Thyroid gland (tissue), 4 donors: Measurements from ENCODE around the gene NCSTN. TPM values are rescaled to one million over a fixed set of nuclear protein-coding genes. Genes with fewer than 3 reads are reported as not detected.

ENCODE experiments used
- DNase-seq, 2 donors: peaks; one replicate each; pipeline ENCODE4 v3.0.0-alpha.2; 2019
- H3K27ac ChIP-seq, 3 donors: fragments of 200-600 bp; sonication (generic); 1 replicate in 2 of 3; 2 replicates in 1 of 3; pipeline ENCODE4 v1.5.1; 2016 to 2019; ENCODE audit warnings: mild to moderate bottlenecking in 1 of 3, moderate library complexity in 1 of 3
- H3K27me3 ChIP-seq: fragments of 200-600 bp; sonication (generic); one replicate; pipeline ENCODE4 v1.5.1; 2019
- H3K36me3 ChIP-seq, 2 donors: fragments of 200-600 bp; sonication (generic); one replicate each; pipeline ENCODE4 v1.5.1; 2016 to 2019
- H3K4me1 ChIP-seq, 2 donors: fragments of 200-600 bp; sonication (generic); one replicate each; pipeline ENCODE4 v1.5.1; 2017 to 2019
- H3K4me3 ChIP-seq, 3 donors: fragments of 200-600 bp; sonication (generic); replicated peaks in 1 of 3; 1 replicate in 2 of 3; 2 replicates in 1 of 3; pipeline ENCODE4 v1.5.1; 2016; ENCODE audit warnings: mild to moderate bottlenecking in 1 of 3
- H3K9me3 ChIP-seq: fragments of 200-600 bp; sonication (generic); one replicate; pipeline ENCODE4 v1.5.1; 2017
- POLR2A ChIP-seq, 2 donors: fragments of 450-650 bp; IDR thresholded peaks; one replicate each; pipeline ENCODE4 v1.6.1; 2017; ENCODE audit warnings: antibody characterized with exemption in 2 of 2, mild to moderate bottlenecking in 2 of 2, moderate library complexity in 1 of 2
- WGBS, 2 donors: methylation state at CpG; one replicate each; pipeline ENCODE4 v1.1.5; 2017; 5-methylcytosine and 5-hydroxymethylcytosine counted together
- intact Hi-C: fragments of 100-400 bp; cut with DNase I; formaldehyde crosslinking; loops from one replicate; pipeline ENCODE4 v1.15.1; 2023
- total RNA-seq, 4 donors: library from RNA; depleted of rRNA; stranded (reverse); fragments of >200 nt; gene quantifications; one replicate each; pipeline ENCODE4 v1.2.3, GENCODE V29; 2016
- TF ChIP-seq, protein P1 (sequence below), 6 experiments: fragments of 200-600 bp in 3 of 6; fragments of 450-650 bp in 3 of 6; sonication (generic) in 3 of 6; IDR thresholded peaks; one replicate each; pipeline ENCODE4 v1.5.1; 2016 to 2019; ENCODE audit warnings: antibody characterized with exemption in 6 of 6, mild to moderate bottlenecking in 2 of 6, inconsistent platforms in 1 of 6, moderate library complexity in 1 of 6

NCSTN gene
- total RNA-seq = 10 to 100 TPM; 50.8 to 80.1 (median 68.5) TPM

DNA sequence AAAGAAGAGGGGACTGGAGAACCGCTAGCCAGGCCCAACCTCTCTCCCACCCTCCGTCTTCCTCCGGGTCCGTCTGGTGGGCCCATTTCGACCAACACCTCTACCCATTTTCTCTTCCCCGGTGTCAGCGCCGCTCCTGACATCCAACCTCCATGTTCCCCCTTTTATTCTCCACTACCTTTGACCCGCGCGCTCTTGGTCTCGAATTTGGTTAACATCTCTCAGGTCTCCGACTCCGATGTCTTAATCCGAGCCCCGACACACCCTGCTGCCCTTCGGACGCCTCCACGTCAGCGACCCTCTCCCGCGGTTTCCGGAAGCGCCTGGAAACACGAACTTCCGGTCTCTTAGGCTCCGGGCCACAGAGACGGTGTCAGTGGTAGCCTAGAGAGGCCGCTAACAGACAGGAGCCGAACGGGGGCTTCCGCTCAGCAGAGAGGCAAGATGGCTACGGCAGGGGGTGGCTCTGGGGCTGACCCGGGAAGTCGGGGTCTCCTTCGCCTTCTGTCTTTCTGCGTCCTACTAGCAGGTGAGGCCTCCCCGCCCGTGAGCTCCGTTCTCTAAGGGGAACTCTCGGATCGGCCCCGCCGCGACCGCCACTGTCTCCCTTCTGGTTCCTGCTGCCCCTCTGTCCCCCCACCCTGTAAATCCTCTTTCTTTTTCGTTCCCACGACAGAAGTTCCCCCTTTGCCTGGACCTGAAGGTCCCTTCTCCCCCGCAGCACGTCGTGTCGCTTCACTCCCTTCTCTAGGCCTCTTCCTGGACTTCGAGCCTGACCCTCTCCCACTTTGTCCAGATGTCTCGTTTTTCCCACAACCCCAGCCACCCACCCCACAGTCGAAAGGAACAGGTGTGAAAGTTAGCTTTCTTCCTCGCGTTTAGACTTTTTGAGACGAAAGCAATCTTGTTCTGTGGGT lies at the start of gene NCSTN, which contains the start of gene COPA:
NCSTN (plus strand) TSS at position 431 of the 917 bp plus-strand sequence; CDS start at position 445, 14 bp downstream.
COPA (minus strand) TSS at position 298 of the 917 bp plus-strand sequence; CDS start at position 218, 80 bp downstream.
- peak; percentile 91 to 94 for DNase-seq
- intact Hi-C loops = no loop called here
- WGBS, 2 donors = 0% methylated on average over 54 to 57 of the region's 58 CpGs
- TF ChIP-seq, protein P1, sequence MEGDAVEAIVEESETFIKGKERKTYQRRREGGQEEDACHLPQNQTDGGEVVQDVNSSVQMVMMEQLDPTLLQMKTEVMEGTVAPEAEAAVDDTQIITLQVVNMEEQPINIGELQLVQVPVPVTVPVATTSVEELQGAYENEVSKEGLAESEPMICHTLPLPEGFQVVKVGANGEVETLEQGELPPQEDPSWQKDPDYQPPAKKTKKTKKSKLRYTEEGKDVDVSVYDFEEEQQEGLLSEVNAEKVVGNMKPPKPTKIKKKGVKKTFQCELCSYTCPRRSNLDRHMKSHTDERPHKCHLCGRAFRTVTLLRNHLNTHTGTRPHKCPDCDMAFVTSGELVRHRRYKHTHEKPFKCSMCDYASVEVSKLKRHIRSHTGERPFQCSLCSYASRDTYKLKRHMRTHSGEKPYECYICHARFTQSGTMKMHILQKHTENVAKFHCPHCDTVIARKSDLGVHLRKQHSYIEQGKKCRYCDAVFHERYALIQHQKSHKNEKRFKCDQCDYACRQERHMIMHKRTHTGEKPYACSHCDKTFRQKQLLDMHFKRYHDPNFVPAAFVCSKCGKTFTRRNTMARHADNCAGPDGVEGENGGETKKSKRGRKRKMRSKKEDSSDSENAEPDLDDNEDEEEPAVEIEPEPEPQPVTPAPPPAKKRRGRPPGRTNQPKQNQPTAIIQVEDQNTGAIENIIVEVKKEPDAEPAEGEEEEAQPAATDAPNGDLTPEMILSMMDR (IDR thresholded peaks at IDR 0.05) = peak in 1 of 6 experiments; percentile 11
- TF ChIP-seq POLR2A (IDR thresholded peaks at IDR 0.05) = peak in 1 of 2 donors; percentile 85
- Histone ChIP-seq H3K4me1 (peaks cover 23 to 27% of the 10 kb centered on the region in 2 donors), H3K36me3 (peaks cover 13 to 20% of the 10 kb centered on the region in 2 donors), H3K4me3 (peak within 1 kb of the TSS; percentile 64 to 84 (median 81)), H3K27ac (peak within 1 kb of the TSS; percentile 34 to 89 (median 88)), H3K27me3 (no peaks in the 10 kb centered on the region), H3K9me3 (no peaks in the 10 kb centered on the region)

DNA sequence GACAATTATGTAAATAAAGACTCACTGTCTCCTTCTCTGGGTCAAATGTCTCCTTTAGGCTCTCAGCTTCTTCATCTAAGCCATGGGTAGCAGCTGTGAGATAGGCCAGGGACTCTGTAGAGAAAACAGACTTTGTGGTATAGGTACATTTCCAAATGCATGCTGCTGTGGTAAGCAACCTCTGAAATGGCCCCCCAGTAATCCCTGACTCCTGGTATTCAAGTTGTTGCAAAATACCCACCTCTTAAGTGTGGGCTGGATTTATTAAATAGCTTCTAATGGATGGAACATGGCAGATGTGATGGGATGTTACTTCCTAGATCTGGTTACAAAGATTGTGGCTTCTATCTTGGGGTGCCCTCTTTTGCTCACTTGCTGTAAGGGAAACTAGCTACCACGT lies 47.1 kb upstream of the NCSTN start:
- Histone ChIP-seq H3K9me3 (no peaks in the 10 kb centered on the region), H3K4me1 (no peaks in the 10 kb centered on the region), H3K27ac (no peak overlapping the region), H3K27me3 (no peaks in the 10 kb centered on the region), H3K4me3 (no peak overlapping the region), H3K36me3 (peaks cover 84 to 88% of the 10 kb centered on the region in 2 donors)
- intact Hi-C loops = no loop called here
- WGBS, 2 donors = 100% methylated on average over 1 of the region's 1 CpG
- TF ChIP-seq POLR2A (IDR thresholded peaks at IDR 0.05) = no peak
- TF ChIP-seq, protein P1 (IDR thresholded peaks at IDR 0.05) = no peak
- DNase-seq = no peak

- no peak for TF ChIP-seq POLR2A (IDR thresholded peaks at IDR 0.05)
- TF ChIP-seq, protein P1 (IDR thresholded peaks at IDR 0.05) = no peak
- 87 to 89% methylated on average over 7 of the region's 7 CpGs for WGBS, 2 donors
- Histone ChIP-seq H3K36me3 (peaks cover 59 to 80% of the 10 kb centered on the region in 2 donors), H3K9me3 (no peaks in the 10 kb centered on the region), H3K27me3 (no peaks in the 10 kb centered on the region), H3K4me1 (no peaks in the 10 kb centered on the region), H3K27ac (no peak overlapping the region), H3K4me3 (no peak overlapping the region)
- DNase-seq = no peak
- intact Hi-C loops = no loop called here
Observed at GRCh38 chr1:160300173-160300572, 43.0 kb upstream of the NCSTN start.

DNA sequence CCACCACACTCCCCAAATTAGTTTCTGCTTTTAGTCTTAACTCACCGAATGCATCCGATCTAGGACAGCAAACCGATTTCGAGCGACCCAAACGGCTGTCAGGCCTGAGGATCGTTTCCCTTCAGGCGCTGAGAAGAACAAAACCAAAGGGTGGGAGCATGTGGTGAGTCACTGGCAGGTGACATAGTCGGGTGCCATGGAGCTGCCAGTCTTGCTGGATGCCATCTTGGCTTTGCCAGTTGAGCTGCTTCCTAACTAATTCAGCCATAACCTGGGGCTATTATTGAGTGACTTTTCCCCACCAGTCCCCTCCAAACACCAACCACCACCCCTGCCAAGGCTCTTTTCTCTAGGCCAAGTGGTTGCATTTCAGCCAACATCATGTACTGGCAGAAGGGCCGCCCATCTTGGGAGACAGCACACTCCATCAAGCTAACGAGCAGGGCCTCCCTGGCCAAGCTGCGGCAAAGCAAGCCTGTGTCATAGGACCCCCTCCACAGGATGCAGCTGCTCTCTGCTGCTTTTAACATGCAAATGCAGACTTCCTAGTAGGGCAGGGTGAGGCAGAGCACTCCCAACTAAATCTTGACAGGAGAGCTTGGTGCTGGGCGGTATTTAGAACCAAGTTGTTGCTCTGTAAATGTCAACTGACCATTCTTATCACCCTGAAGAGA lies 35.9 kb upstream of the NCSTN start:
- Histone ChIP-seq H3K36me3 (peaks cover 76 to 95% of the 10 kb centered on the region in 2 donors), H3K4me3 (no peak overlapping the region), H3K4me1 (no peaks in the 10 kb centered on the region), H3K9me3 (no peaks in the 10 kb centered on the region), H3K27ac (no peak overlapping the region), H3K27me3 (no peaks in the 10 kb centered on the region)
- DNase-seq = no peak
- intact Hi-C loops = no loop called here
- TF ChIP-seq, protein P1 (IDR thresholded peaks at IDR 0.05) = no peak
- no peak for TF ChIP-seq POLR2A (IDR thresholded peaks at IDR 0.05)
- WGBS, 2 donors = 89 to 92% methylated on average over 12 of the region's 13 CpGs
